ENCODE measurements around the gene COPB1. TPM values are rescaled to one million over a fixed set of nuclear protein-coding genes. Genes with fewer than 3 reads are reported as not detected.

Gene COPB1
- total RNA-seq, 4 donors from 2014 or later = 60.9 to 118 (median 102) TPM

DNA sequence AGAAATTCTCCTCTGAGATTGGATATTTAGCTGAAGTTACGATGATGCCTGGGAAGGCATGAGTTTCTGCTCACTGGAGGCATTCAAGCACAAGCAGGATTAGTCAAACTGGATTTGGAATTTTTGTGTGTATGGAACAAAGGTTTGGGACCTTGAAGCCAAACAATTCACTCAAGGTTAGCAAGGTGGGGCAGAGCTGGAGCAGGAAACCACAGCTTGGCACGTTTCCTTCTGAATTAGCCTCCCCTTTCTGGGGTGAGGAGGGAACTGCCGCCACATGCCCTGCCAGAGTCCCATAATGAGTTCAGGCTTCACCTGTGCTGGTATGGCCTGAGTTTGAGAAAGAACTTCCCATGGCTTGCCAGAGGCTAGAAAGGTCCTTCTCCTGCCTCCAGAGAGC is 89.7 kb downstream of the COPB1 start:
- no peak for TF ChIP-seq POLR2A (IDR thresholded peaks at IDR 0.05)
- TF ChIP-seq, protein P1, sequence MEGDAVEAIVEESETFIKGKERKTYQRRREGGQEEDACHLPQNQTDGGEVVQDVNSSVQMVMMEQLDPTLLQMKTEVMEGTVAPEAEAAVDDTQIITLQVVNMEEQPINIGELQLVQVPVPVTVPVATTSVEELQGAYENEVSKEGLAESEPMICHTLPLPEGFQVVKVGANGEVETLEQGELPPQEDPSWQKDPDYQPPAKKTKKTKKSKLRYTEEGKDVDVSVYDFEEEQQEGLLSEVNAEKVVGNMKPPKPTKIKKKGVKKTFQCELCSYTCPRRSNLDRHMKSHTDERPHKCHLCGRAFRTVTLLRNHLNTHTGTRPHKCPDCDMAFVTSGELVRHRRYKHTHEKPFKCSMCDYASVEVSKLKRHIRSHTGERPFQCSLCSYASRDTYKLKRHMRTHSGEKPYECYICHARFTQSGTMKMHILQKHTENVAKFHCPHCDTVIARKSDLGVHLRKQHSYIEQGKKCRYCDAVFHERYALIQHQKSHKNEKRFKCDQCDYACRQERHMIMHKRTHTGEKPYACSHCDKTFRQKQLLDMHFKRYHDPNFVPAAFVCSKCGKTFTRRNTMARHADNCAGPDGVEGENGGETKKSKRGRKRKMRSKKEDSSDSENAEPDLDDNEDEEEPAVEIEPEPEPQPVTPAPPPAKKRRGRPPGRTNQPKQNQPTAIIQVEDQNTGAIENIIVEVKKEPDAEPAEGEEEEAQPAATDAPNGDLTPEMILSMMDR (IDR thresholded peaks at IDR 0.05) = no peak
- H3K9me3 ChIP-seq = no peaks in the 10 kb centered on the region
- no peak overlapping the region for H3K27ac ChIP-seq
- H3K4me3 ChIP-seq = no peak overlapping the region
- intact Hi-C loops (cut with DNase I) = loop anchor here (10.0 kb wide), 1 partner anchor 105 kb away; no protein-coding TSS in a partner anchor
- WGBS, 2 donors = 20 to 51% methylated on average over 2 to 3 of the region's 3 CpGs
- no peaks in the 10 kb centered on the region for H3K36me3 ChIP-seq
- no peaks in the 10 kb centered on the region for H3K27me3 ChIP-seq
- no peak for DNase-seq
- peaks cover 0 to 33% (median 13%) of the 10 kb centered on the region in 3 donors for H3K4me1 ChIP-seq

DNA sequence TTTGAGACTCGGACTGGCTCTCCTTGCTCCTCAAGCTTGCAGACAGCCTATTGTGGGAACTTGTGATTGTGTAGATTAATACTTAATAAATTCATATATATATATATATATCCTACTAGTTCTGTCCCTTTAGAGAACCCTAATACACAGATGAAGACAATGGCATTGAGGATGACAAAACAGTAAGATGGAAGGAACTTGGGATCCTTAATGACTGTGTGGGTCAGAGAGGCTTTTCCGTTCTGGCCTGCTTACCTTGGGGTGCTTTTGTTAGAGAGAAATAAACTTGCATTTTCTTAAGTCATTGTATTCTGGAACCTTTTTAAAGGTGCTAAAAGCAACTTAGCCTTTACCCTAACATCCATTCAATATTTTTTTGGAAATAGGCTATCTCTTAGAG is 91.0 kb downstream of the COPB1 start:
- no peaks in the 10 kb centered on the region for H3K36me3 ChIP-seq
- H3K4me3 ChIP-seq = no peak overlapping the region
- no peak overlapping the region for H3K27ac ChIP-seq
- no peaks in the 10 kb centered on the region for H3K9me3 ChIP-seq
- H3K4me1 ChIP-seq = peaks cover 0 to 31% (median 13%) of the 10 kb centered on the region in 3 donors
- WGBS, 2 donors = 88% methylated on average over 2 of the region's 2 CpGs
- intact Hi-C loops (cut with DNase I) = no loop called here
- no peak for TF ChIP-seq POLR2A (IDR thresholded peaks at IDR 0.05)
- TF ChIP-seq, protein P1 (IDR thresholded peaks at IDR 0.05) = no peak
- DNase-seq = no peak
- no peaks in the 10 kb centered on the region for H3K27me3 ChIP-seq

Small RNA genes lying within 50 kb of the gene (small RNA-seq; reads per million reads assigned to genes)
- gene RNU7-49P = 0 reads per million in 4 donors

Other genes starting within 250 kb of the COPB1 start
- gene RRAS2, start 140.6 kb downstream of the COPB1 start, total RNA-seq = 10 to 100 TPM; 14.1 to 42.5 (median 29.0) TPM
- 100 to 1,000 TPM in 3 of 4 donors, 10 to 100 TPM in 1; 72.0 to 127 (median 114) TPM for gene PSMA1, start 20.6 kb upstream of the COPB1 start, total RNA-seq
- 10 to 100 TPM in 1 of 4 donors, 1 to 10 TPM in 3; 1.2 to 12.6 (median 2.1) TPM for gene PDE3B, start 144.0 kb upstream of the COPB1 start, total RNA-seq